Neural cell (in vitro differentiated cells): ENCODE data around the gene ADARB1.

Experiments used
- EP300 ChIP-seq: fragments of 450-650 bp; conservative IDR thresholded peaks from 2 replicates; pipeline ENCODE4 v1.6.1; 2014; ENCODE audit warnings: antibody characterized with exemption, mild to moderate bottlenecking, moderate library complexity; ENCODE audit not compliant: poor library complexity, severe bottlenecking
- EZH2 ChIP-seq: fragments of 200-600, 300-800 bp; shearing (Covaris generic), sonication (generic); IDR thresholded peaks from 2 replicates; pipeline ENCODE4 v1.6.1; 2014; ENCODE audit warnings: antibody characterized with exemption, low read length, borderline replicate concordance, mild to moderate bottlenecking; ENCODE audit not compliant: insufficient read depth, poor library complexity, severe bottlenecking
- MXI1 ChIP-seq: fragments of 450-650 bp; conservative IDR thresholded peaks from 2 replicates; pipeline ENCODE4 v1.6.1; 2014; ENCODE audit warnings: antibody characterized with exemption, mild to moderate bottlenecking; ENCODE audit not compliant: poor library complexity, severe bottlenecking
- RAD21 ChIP-seq: fragments of 450-650 bp; conservative IDR thresholded peaks from 2 replicates; pipeline ENCODE4 v1.6.1; 2014; ENCODE audit warnings: antibody characterized with exemption, mild to moderate bottlenecking, moderate library complexity
- SMC3 ChIP-seq: fragments of 450-650 bp; conservative IDR thresholded peaks from 2 replicates; pipeline ENCODE4 v1.6.1; 2014; ENCODE audit warnings: antibody characterized with exemption, mild to moderate bottlenecking, moderate library complexity; ENCODE audit not compliant: poor library complexity
- TAF1 ChIP-seq: IDR thresholded peaks from 2 replicates; pipeline ENCODE4 v1.6.1; 2012; ENCODE audit warnings: low read depth
- TF ChIP-seq, protein P1 (sequence below): fragments of 450-650 bp; IDR thresholded peaks from 2 replicates; pipeline ENCODE4 v1.5.1; 2014; ENCODE audit warnings: antibody characterized with exemption, mild to moderate bottlenecking, moderate library complexity; ENCODE audit not compliant: poor library complexity, severe bottlenecking
- TF ChIP-seq, protein P2 (sequence below): IDR thresholded peaks from 2 replicates; pipeline ENCODE4 v1.6.1; 2012; ENCODE audit warnings: borderline replicate concordance

- TF ChIP-seq, protein P1, sequence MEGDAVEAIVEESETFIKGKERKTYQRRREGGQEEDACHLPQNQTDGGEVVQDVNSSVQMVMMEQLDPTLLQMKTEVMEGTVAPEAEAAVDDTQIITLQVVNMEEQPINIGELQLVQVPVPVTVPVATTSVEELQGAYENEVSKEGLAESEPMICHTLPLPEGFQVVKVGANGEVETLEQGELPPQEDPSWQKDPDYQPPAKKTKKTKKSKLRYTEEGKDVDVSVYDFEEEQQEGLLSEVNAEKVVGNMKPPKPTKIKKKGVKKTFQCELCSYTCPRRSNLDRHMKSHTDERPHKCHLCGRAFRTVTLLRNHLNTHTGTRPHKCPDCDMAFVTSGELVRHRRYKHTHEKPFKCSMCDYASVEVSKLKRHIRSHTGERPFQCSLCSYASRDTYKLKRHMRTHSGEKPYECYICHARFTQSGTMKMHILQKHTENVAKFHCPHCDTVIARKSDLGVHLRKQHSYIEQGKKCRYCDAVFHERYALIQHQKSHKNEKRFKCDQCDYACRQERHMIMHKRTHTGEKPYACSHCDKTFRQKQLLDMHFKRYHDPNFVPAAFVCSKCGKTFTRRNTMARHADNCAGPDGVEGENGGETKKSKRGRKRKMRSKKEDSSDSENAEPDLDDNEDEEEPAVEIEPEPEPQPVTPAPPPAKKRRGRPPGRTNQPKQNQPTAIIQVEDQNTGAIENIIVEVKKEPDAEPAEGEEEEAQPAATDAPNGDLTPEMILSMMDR = no peak
- no peak for TF ChIP-seq EP300
- TF ChIP-seq EZH2 = no peak
- no peak for TF ChIP-seq SMC3
- TF ChIP-seq RAD21 = no peak
- no peak for TF ChIP-seq MXI1
- TF ChIP-seq TAF1 = no peak
- TF ChIP-seq, protein P2, sequence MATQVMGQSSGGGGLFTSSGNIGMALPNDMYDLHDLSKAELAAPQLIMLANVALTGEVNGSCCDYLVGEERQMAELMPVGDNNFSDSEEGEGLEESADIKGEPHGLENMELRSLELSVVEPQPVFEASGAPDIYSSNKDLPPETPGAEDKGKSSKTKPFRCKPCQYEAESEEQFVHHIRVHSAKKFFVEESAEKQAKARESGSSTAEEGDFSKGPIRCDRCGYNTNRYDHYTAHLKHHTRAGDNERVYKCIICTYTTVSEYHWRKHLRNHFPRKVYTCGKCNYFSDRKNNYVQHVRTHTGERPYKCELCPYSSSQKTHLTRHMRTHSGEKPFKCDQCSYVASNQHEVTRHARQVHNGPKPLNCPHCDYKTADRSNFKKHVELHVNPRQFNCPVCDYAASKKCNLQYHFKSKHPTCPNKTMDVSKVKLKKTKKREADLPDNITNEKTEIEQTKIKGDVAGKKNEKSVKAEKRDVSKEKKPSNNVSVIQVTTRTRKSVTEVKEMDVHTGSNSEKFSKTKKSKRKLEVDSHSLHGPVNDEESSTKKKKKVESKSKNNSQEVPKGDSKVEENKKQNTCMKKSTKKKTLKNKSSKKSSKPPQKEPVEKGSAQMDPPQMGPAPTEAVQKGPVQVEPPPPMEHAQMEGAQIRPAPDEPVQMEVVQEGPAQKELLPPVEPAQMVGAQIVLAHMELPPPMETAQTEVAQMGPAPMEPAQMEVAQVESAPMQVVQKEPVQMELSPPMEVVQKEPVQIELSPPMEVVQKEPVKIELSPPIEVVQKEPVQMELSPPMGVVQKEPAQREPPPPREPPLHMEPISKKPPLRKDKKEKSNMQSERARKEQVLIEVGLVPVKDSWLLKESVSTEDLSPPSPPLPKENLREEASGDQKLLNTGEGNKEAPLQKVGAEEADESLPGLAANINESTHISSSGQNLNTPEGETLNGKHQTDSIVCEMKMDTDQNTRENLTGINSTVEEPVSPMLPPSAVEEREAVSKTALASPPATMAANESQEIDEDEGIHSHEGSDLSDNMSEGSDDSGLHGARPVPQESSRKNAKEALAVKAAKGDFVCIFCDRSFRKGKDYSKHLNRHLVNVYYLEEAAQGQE = no peak
Observed at GRCh38 chr21:45172420-45172819, 98.0 kb downstream of the ADARB1 start.
